GM18502 (cell line): ENCODE data around the gene DAB2IP.

ENCODE experiments used
- ATAC-seq: cut with Tn5 transposase; IDR thresholded peaks from one replicate; pipeline ENCODE4 v1.9.1; 2021; ENCODE audit warnings: mild to moderate bottlenecking; ENCODE audit not compliant: unreplicated experiment, poor library complexity

Gene DAB2IP

DNA sequence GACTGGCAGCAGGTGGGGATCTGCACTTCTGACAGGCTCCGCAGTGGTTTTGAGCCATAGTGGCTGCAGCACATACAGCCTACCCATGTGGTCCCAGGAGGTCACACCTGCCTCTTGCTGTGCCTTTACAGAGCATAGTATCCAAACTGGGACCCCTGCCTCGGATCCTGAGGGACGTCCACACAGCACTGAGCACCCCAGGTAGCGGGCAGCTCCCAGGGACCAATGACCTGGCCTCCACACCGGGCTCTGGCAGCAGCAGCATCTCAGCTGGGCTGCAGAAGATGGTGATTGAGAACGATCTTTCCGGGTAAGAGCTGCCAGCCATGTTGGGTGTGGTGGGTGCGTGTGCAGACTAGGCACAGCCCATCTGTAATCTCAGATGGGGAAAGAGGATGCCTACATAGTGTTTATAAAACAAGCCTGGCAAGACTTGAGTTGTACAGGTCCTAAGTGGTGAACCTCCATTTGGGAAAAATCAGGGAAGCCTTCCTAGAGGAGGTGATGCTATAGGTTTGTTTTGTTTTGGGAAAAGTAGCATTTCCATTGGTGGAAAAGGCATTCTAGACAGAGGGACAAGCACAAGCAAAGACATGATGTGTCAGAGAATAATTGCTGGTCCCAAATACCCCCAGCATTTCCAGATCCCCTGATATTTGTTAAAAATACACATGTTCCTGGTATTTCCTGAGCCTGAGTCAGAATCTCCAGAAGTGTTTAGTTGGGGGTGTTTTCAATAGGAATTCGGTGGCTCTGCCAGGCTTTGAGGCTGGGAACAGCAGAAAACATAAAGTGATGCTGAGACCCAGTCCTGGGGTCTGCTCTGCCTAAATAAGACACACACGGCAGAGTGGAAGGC, 119.2 kb downstream of the DAB2IP start:
- ATAC-seq = no peak

DNA sequence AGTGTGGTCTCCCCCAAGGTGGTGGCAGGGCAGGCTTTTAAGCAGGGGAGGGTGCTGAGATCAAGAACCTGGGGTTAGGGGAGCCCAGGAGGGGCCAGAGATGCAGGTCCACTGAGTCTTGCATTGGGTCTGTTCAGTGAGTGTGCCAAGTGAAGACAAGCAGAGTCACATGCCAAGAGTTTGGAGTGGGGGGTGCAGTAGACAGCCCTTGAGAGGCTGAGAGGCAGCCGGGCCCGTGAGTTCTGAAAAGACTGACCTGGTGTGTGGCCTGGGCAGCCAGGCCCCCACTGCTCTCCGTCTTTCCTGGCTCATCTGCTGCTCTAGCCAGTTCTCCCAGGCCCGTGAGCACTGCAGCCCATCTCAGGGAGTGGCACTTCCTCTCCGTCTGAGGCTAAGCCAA, 120.0 kb downstream of the DAB2IP start:
- no peak for ATAC-seq

DNA sequence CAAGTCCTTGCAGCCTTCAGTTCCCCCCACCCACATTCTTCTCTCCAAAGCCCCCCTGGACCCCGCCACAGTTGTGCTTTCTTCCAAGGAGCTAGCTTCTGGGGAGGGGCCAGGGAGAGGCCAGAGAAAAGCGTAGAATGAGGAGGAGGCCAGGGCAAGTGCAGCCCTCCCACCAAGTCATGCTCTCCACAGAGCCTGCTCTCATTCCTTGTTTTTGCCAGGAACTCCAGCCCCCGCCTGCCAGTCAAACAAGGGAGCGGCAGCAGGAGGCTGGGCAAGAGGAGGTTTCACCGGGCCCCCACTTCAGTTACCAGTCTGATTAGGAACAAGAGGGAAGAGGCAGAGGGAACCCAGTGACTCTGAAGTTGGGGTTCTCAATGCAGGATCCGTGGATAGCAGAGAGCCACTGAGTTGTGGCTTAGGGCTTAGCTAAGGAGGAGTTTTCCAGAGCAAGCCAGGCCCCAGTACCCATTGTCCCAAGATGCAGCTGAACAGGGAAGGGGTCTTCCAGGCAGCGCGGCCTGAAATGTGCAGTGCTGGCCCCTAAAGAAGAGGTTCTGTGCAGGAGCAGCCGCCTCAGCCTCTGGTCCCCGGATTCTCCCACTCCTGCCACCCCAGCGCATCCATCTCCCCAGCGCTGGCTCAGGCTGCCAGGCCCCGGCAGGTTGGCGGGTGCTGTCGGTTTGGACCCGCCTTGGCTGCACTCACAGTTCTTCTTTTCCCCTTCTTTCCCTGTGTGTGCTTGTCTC, 120.6 kb downstream of the DAB2IP start:
- no peak for ATAC-seq

GRCh38 chr9:121772600-121773285, 121.3 kb downstream of the DAB2IP start:
- ATAC-seq = no peak

- no peak for ATAC-seq
Measured at GRCh38 chr9:121773286-121773953, 122.0 kb downstream of the DAB2IP start.

GRCh38 chr9:121773954-121774714, 122.7 kb downstream of the DAB2IP start:
- ATAC-seq = no peak

DNA sequence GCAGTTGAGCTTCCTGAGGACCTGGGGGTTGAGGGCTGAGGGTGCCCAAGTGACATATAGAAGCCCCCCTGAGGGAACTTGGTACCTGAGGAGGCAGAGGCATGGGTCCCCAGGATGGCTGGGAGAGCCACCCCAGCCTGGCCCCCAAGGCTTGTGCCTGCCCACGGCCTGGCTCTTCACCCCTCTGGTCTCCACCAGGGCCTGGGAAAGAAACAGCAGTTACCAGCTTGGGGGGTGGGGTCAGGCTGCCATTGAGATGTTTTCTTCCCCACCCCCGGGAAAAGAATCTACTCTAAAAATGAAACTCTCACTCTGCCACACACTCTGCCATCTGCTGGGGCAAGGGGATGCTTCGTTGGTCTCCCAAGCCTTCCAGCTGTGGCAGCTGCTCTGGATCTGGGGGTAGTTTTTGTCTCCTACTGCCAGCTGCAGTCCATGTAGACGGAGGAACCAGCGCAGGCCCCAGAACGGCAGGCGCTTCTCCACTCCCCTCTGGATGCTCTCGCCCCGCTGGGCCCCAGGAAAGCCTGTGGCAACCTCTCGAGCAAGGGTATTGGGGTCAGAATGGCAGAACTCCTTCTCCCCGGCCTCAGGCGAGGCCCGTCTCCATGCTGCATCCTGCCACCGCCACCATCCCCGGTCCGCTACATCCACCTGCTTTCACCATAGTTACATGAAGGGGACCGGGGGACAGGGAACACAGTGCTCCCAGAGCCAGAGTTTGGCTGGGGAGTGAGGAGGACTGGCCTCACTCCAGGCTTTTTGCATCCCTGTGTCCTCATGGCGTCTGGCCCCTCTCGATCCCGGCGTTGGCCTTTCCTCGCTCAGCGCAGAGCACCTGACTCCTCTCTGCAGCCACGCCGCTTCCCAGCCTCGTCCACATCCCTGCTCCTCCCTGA, 123.5 kb downstream of the DAB2IP start:
- ATAC-seq = no peak

- ATAC-seq = no peak
Measured at GRCh38 chr9:121776001-121776738, 124.7 kb downstream of the DAB2IP start.

DNA sequence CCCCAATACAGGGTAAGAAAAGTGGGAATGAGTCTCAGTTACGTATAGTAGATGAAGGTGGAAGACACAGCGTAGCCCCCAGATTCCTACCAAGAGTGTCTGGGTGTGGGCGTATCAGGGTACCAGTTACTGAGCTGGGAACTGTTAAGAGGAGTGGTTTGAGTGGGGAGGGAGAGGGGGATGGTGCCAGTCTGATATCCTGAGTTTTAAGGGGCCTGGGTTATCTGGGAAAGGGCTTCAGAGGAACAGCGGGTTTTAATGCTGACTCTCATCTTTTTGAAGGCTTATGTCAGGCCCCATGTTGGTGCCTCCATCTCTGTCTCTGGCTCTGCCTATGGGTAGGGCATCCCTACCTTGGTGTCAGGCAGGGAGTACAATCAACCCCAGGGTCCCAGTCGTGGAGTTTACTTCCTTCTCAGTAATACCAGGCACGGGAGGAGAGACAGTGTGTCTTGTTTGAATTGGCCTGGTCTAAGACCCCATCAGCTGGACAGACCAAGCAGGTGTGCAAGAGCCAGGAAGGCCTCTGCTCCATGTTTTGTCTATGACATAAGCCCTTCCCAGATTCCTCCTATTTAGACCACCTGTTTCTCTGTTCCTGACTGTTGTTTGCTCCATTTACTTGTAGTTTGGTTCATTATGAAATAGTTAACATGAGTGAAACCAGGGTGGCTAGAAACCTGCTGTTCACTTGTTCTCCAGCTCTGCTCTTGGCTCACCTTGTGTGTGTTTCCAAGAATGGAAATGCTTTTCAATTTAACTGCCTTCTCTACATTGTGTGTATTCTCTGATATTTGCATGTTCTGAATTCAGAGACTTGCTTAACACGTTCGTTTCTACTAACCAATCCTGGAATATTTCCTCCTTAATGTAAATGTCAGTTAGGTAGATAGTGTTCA, 125.6 kb downstream of the DAB2IP start:
- ATAC-seq = no peak

DNA sequence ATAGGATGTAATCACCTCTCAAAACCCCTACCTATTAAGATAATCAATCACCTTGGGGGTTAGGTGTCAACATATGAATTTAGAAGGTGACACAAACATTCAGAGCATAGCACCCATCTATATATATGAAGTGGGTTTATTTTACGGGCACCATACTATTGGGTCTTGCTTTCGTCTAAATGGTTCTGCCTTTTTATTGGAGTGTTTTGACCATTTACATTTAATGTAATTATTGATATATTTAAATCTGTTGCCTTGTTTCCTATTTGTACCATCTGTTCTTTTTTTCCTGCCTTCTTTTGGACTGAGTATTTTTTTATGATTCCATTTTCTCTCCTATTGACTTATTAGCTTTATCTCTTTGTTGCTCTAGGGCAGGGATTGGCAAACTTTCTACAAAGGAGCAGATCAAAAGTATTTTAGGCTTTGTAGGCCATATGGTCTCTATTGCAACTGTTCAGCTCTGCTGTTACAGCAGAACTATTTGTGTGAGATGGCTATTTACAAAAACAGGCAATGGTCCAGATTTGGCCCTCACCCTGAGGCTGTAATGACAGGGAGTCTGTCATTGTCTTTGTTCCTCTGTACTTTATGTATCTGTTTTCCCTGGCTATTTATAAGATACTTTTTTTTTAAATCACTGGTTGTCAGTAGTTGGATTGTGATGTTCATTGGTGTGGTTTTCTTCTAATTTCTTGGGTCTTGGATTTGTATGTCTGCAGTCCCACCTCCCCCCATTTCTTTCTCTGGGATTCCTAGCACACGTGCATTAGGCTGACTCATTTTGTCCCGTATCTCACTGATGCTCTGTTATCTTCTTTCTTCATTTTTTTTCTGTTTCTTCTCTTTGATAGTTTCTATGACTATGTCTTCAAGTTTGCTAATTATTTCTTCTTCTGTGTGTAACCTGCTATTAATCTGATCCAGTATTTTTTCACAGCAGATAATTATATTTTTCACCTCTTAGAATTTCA, 127.1 kb downstream of the DAB2IP start:
- ATAC-seq = no peak

DNA sequence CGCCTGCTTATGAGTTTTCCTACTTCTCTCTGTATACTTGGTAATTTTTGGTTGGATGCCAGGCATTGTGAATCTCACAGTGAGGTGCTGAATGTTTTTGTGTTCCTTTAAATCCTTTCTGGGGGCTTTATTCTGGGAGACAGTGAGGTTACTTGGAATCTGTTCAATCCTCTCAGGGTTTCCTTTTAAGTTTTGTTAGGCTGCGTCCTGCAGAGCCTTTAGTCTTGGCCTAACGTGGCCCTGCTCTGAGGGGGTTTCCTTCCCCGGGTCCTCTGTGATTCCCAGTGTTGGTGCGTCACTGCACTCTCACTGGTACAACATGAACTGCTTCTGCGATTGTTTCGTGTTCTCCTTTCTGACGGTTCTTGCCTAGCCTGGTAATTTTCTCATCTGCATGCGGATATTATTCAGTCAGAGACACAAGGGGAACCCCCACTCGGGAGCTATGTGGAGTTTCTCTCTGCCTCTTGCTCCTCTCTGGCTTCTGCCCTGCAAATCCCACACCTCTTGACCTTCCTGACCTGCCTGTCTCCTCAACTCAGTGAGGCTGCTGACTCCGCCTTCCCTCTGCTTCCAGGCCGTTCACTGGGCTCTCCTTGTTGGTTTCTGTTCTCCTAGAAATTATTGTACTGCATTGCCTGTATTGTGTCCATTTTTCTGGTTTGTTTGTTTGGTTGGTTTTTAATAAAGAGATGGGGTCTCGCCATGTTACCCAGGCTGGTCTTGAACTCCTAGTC, 128.1 kb downstream of the DAB2IP start:
- ATAC-seq = no peak

DNA sequence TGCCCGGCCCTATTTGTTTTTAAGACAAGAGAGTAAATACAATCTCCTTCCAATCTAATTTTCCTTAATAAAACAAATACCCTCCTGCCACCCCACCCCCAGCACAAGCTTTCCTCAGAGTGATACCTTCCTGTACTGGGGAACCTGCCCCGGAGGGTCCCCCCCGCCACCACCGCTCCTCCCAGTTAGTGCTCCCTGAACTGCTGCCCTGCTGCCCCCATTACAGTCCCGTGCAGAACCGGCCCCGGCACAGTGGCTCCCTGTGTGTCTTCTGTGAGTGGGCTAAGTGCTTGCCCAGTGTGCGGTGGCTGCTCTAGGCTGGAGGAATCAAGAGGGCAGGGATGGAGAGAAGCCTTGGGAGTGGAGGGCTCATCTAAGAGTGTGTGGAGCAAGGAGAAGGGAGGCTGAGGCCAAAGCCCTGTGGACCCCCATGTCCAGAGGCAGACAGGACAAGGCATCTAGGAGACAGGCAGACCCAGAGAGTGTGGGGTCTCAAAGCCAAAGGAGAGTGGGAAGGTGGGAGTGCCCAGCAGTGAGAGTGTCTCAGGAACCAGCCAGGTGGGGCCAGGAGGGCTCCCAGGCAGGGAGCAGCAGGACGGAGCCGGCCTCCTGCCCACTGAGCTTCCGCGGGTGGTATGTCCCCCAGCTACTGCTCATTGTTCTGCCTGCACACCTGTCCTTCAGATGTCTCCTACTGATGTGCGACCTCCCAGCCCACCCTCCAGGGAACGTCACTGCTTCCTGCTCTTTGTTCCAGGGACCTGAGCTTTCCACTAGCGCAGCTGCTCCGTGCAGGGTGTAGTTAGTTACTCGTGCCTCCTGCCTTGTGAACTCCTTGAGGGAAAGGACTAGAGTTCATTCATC, 129.0 kb downstream of the DAB2IP start:
- ATAC-seq = no peak

GRCh38 chr9:121781145-121781548, 129.7 kb downstream of the DAB2IP start:
- ATAC-seq = no peak

GRCh38 chr9:121781701-121782464, 130.4 kb downstream of the DAB2IP start:
- ATAC-seq = no peak
